H1 (cell line): Measurements from ENCODE around the gene TOGARAM1. TPM values are rescaled to one million over a fixed set of nuclear protein-coding genes. Genes with fewer than 3 reads are reported as not detected.

Experiments used
- CTCF ChIA-PET: fragments of 300-600 bp; sonication (Branson Sonifier 250); formaldehyde crosslinking; loops from one replicate; lab custom pipeline; 2021; ENCODE audit not compliant: partially characterized antibody; lab: Charles Lee
- POLR2A ChIA-PET: fragments of 300-600 bp; sonication (Branson Sonifier 250); formaldehyde crosslinking; loops from one replicate; lab custom pipeline; 2021; ENCODE audit warnings: inconsistent platforms; ENCODE audit not compliant: partially characterized antibody; lab: Charles Lee
- DNase-seq, 2 experiments: peaks; one replicate each; pipeline versions ENCODE4 v3.0.0 to v3.0.0-alpha.2; 2010 to 2022; ENCODE audit warnings: low spot score in 2 of 2, low read depth in 1 of 2, mixed read lengths in 1 of 2
- FAIRE-seq: peaks from 2 replicates; lab custom pipeline; 2011; peaks lifted over from hg19 to GRCh38; lab: Jason Lieb, UNC
- H2AFZ ChIP-seq: 2 replicates; pipeline ENCODE4 v1.8.1; 2012; ENCODE audit warnings: low read length, inconsistent platforms
- H2AK5ac ChIP-seq: 2 replicates; pipeline ENCODE4 v1.6.1; 2013; ENCODE audit warnings: low read depth, low read length
- H2BK120ac ChIP-seq: replicated peaks from 2 replicates; pipeline ENCODE3; 2013; ENCODE audit warnings: low read depth, low read length, inconsistent platforms
- H2BK12ac ChIP-seq: 2 replicates; pipeline ENCODE4 v1.6.1; 2013; ENCODE audit warnings: low read depth, low read length
- H2BK15ac ChIP-seq: 2 replicates; pipeline ENCODE4 v1.6.1; 2013; ENCODE audit warnings: low read length
- H2BK20ac ChIP-seq: 2 replicates; pipeline ENCODE4 v1.6.1; 2013; ENCODE audit warnings: low read length
- H2BK5ac ChIP-seq: 2 replicates; pipeline ENCODE4 v1.6.1; 2013; ENCODE audit warnings: low read depth, low read length
- H3K14ac ChIP-seq: 2 replicates; pipeline ENCODE4 v1.6.1; 2013; ENCODE audit warnings: inconsistent platforms; ENCODE audit not compliant: insufficient read length
- H3K18ac ChIP-seq: 2 replicates; pipeline ENCODE4 v1.6.1; 2013; ENCODE audit warnings: low read length; ENCODE audit errors: extremely low read depth
- H3K23ac ChIP-seq: 2 replicates; pipeline ENCODE4 v1.6.1; 2013; ENCODE audit warnings: inconsistent platforms; ENCODE audit not compliant: insufficient read length
- H3K23me2 ChIP-seq: 2 replicates; pipeline ENCODE4 v1.6.1; 2013; ENCODE audit warnings: low read depth, low read length
- H3K27ac ChIP-seq: 2 replicates; pipeline ENCODE4 v1.6.1; 2011; ENCODE audit warnings: low read depth, low read length, inconsistent platforms
- H3K27me3 ChIP-seq, 4 experiments: replicated peaks in 1 of 4; 1 replicate in 1 of 4; 2 replicates in 3 of 4; pipeline versions ENCODE4 v1.6.1 to v1.8.1; 2011 to 2013; ENCODE audit warnings: low read length in 3 of 4, mild to moderate bottlenecking in 3 of 4, inconsistent platforms in 2 of 4, mixed read lengths in 2 of 4, moderate library complexity in 1 of 4; ENCODE audit not compliant: control insufficient read depth in 3 of 4, insufficient read depth in 3 of 4; ENCODE audit errors: extremely low read depth in 1 of 4
- H3K36me3 ChIP-seq, 4 experiments: 2 replicates each; pipeline versions ENCODE4 v1.6.1 to v1.8.1; 2011 to 2013; ENCODE audit warnings: mild to moderate bottlenecking in 4 of 4, low read length in 3 of 4, moderate library complexity in 2 of 4, control low read depth in 1 of 4, inconsistent platforms in 1 of 4; ENCODE audit not compliant: insufficient read depth in 4 of 4, control insufficient read depth in 2 of 4
- H3K4ac ChIP-seq: replicated peaks from 2 replicates; pipeline ENCODE3; 2013; ENCODE audit warnings: low read length, low read depth, mixed read lengths, inconsistent platforms; ENCODE audit not compliant: insufficient read length
- H3K4me1 ChIP-seq, 4 experiments: replicated peaks in 1 of 4; 1 replicate in 1 of 4; 2 replicates in 3 of 4; pipeline versions ENCODE4 v1.6.1 to v1.8.1; 2011 to 2013; ENCODE audit warnings: low read length in 3 of 4, inconsistent platforms in 2 of 4, mixed read lengths in 1 of 4; ENCODE audit not compliant: insufficient read depth in 4 of 4, control insufficient read depth in 3 of 4
- H3K4me2 ChIP-seq, 2 experiments: 2 replicates each; pipeline versions ENCODE4 v1.6.1 to v1.8.1; 2011 to 2013; ENCODE audit warnings: low read depth in 2 of 2, low read length in 2 of 2, control low read depth in 1 of 2, inconsistent platforms in 1 of 2, mild to moderate bottlenecking in 1 of 2; ENCODE audit not compliant: insufficient read depth in 1 of 2
- H3K4me3 ChIP-seq, 4 experiments: fragments of 200-600, 300-600 bp in 1 of 4; sonication (generic), shearing (Covaris generic), sonication (Bioruptor Twin) in 1 of 4; 2 replicates each; pipeline versions ENCODE4 v1.5.1 to v1.8.1; 2011 to 2016; ENCODE audit warnings: low read length in 4 of 4, low read depth in 3 of 4, control low read depth in 2 of 4, inconsistent platforms in 2 of 4, mild to moderate bottlenecking in 2 of 4, mixed read lengths in 1 of 4, moderate library complexity in 1 of 4; ENCODE audit not compliant: insufficient read depth in 2 of 4; ENCODE audit errors: extremely low read depth in 1 of 4
- H3K56ac ChIP-seq: replicated peaks from 2 replicates; pipeline ENCODE3; 2013; ENCODE audit warnings: low read depth, mild to moderate bottlenecking, mixed read lengths, low read length, inconsistent platforms; ENCODE audit not compliant: insufficient read length
- H3K79me1 ChIP-seq: 2 replicates; pipeline ENCODE4 v1.6.1; 2013; ENCODE audit warnings: low read depth, low read length, control low read depth
- H3K79me2 ChIP-seq, 2 experiments: 2 replicates each; pipeline versions ENCODE4 v1.6.1 to v1.8.1; 2012 to 2013; ENCODE audit warnings: low read length in 2 of 2, mild to moderate bottlenecking in 2 of 2, inconsistent platforms in 1 of 2; ENCODE audit not compliant: insufficient read depth in 2 of 2, control insufficient read depth in 1 of 2
- H3K9ac ChIP-seq, 4 experiments: replicated peaks in 1 of 4; 1 replicate in 1 of 4; 2 replicates in 3 of 4; pipeline versions ENCODE4 v1.6.1 to v1.8.1; 2011 to 2013; ENCODE audit warnings: low read depth in 3 of 4, low read length in 3 of 4, control low read depth in 2 of 4, mild to moderate bottlenecking in 2 of 4, moderate library complexity in 2 of 4, inconsistent platforms in 1 of 4; ENCODE audit errors: extremely low read depth in 1 of 4
- H3K9me3 ChIP-seq, 2 experiments: 2 replicates each; pipeline versions ENCODE4 v1.6.1 to v1.8.1; 2012 to 2013; ENCODE audit warnings: mild to moderate bottlenecking in 2 of 2, moderate library complexity in 2 of 2, control low read depth in 1 of 2, inconsistent platforms in 1 of 2, low read depth in 1 of 2, low read length in 1 of 2, mixed read lengths in 1 of 2; ENCODE audit not compliant: insufficient read depth in 2 of 2
- H4K20me1 ChIP-seq, 2 experiments: replicated peaks in 1 of 2; 2 replicates each; pipeline versions ENCODE3 to v1.8.1; 2011 to 2013; ENCODE audit warnings: inconsistent platforms in 2 of 2, low read length in 2 of 2, mild to moderate bottlenecking in 1 of 2; ENCODE audit not compliant: insufficient read depth in 2 of 2, control insufficient read depth in 1 of 2
- H4K5ac ChIP-seq: 2 replicates; pipeline ENCODE4 v1.6.1; 2013; ENCODE audit warnings: low read length, low read depth, mixed read lengths, inconsistent platforms; ENCODE audit not compliant: insufficient read length
- H4K8ac ChIP-seq: 2 replicates; pipeline ENCODE4 v1.8.0; 2013; ENCODE audit warnings: mild to moderate bottlenecking, moderate library complexity, low read length, inconsistent platforms; ENCODE audit not compliant: insufficient read depth; ENCODE audit errors: extremely low read depth
- H4K91ac ChIP-seq: replicated peaks from 2 replicates; pipeline ENCODE3; 2013; ENCODE audit warnings: low read length, mixed read lengths, inconsistent platforms; ENCODE audit not compliant: insufficient read length
- BRCA1 ChIP-seq: IDR thresholded peaks from 2 replicates; pipeline ENCODE4 v1.6.1; 2012; ENCODE audit warnings: low read depth, low read length, improper control_type of control experiment
- CTCF ChIP-seq, 3 experiments: IDR thresholded peaks; 1 replicate in 2 of 3; 2 replicates in 1 of 3; pipeline versions ENCODE4 v1.5.1 to v1.6.1; 2011; ENCODE audit warnings: low read length in 3 of 3, mild to moderate bottlenecking in 3 of 3, inconsistent platforms in 2 of 3, low read depth in 1 of 3, moderate library complexity in 1 of 3; ENCODE audit not compliant: insufficient read depth in 1 of 3; ENCODE audit errors: control extremely low read depth in 1 of 3
- FOSL1 ChIP-seq: IDR thresholded peaks from 2 replicates; pipeline ENCODE4 v1.6.1; 2011; ENCODE audit warnings: mild to moderate bottlenecking, low read depth, low read length, moderate library complexity; ENCODE audit not compliant: insufficient read depth
- HDAC2 ChIP-seq, 2 experiments: fragments of 300-600 bp in 1 of 2; sonication (generic) in 1 of 2; IDR thresholded peaks; 2 replicates each; pipeline ENCODE4 v1.6.1; 2011 to 2012; ENCODE audit warnings: low read depth in 2 of 2, low read length in 2 of 2, mild to moderate bottlenecking in 2 of 2, moderate library complexity in 2 of 2, borderline replicate concordance in 1 of 2, inconsistent platforms in 1 of 2
- NANOG ChIP-seq: IDR thresholded peaks from 2 replicates; pipeline ENCODE4 v1.6.1; 2011; ENCODE audit warnings: low read length, low read depth, mild to moderate bottlenecking, inconsistent platforms; ENCODE audit not compliant: insufficient read depth, poor library complexity, severe bottlenecking
- SIX5 ChIP-seq: IDR thresholded peaks from 2 replicates; pipeline ENCODE4 v1.6.1; 2011; ENCODE audit warnings: mild to moderate bottlenecking, low read depth, low read length
- SP1 ChIP-seq: IDR thresholded peaks from 2 replicates; pipeline ENCODE4 v1.6.1; 2011; ENCODE audit warnings: low read depth, low read length
- SRF ChIP-seq: IDR thresholded peaks from 2 replicates; pipeline ENCODE4 v1.6.1; 2011; ENCODE audit warnings: mild to moderate bottlenecking, low read depth, low read length, moderate library complexity
- TEAD4 ChIP-seq: IDR thresholded peaks from 2 replicates; pipeline ENCODE4 v1.6.1; 2012; ENCODE audit warnings: low read depth, low read length, inconsistent platforms, mixed read lengths
- ZNF274 ChIP-seq: IDR thresholded peaks from 2 replicates; pipeline ENCODE4 v1.7.0; 2012; ENCODE audit warnings: low read length, borderline replicate concordance; ENCODE audit errors: extremely low read depth
- WGBS, 2 experiments: shearing (Covaris generic) in 1 of 2; methylation state at CpG; one replicate each; pipeline versions ENCODE4 v1.1.6 to v1.1.7; 2013 to 2015; ENCODE audit warnings: low lambda C conversion rate in 2 of 2, mixed read lengths in 2 of 2, inconsistent platforms in 1 of 2, low coverage in 1 of 2, missing lambda C conversion rate in 1 of 2; ENCODE audit not compliant: insufficient replicate concordance in 2 of 2, insufficient coverage in 1 of 2, insufficient read length in 1 of 2; ENCODE audit errors: extremely low coverage in 1 of 2, missing lambda C conversion rate in 1 of 2; 5-methylcytosine and 5-hydroxymethylcytosine counted together
- polyA plus RNA-seq, 7 experiments: library from polyadenylated mRNA; depleted of rRNA in 3 of 7; stranded (reverse) in 5 of 7; unstranded in 2 of 7; fragments of >200 nt in 5 of 7; fragments of 200-250 nt in 2 of 7; gene quantifications; 1 replicate in 5 of 7; 2 replicates in 1 of 7; 4 replicates in 1 of 7; pipeline versions ENCODE4 v1.2.1 to v1.2.3, GENCODE V29; 2011 to 2013; ENCODE audit warnings: missing spikeins in 2 of 7, mixed read lengths in 2 of 7
- total RNA-seq: library from RNA; stranded (reverse); fragmentation: NEBNext Ultra II Directional; extraction: Animal tissue kit (Norgen Biotek cat#: 25700); gene quantifications from 2 replicates; pipeline ENCODE4 v1.2.1, GENCODE V29; 2021
- TF ChIP-seq, protein P1 (sequence below): IDR thresholded peaks from 2 replicates; pipeline ENCODE4 v1.6.1; 2012; ENCODE audit warnings: inconsistent platforms

TOGARAM1 gene
- total and polyA plus RNA-seq, 2 of the 8 experiments (the other 6 are each of a cell fraction or from before 2014, with no cell fraction given) = 2.5 to 6.8 TPM

DNA sequence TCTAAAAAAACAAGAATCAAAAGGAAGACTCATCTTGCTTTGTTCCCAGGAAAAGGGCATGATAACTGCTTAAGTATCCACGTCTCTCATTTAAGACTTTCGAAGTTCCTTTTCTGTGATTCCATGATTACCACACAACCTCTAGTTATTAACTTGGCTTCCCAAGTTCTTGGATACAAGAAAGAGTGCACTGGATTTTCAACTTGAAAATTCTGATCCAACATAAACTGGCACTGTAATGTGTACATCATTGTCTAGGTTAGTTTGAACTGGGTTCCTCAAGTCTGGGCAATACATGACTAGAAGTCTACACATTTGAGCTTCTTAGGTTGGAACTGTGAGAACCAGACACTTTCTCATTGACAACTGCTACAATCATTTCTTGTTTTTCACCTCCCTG is 1.8 kb upstream of the TOGARAM1 start:
- no peak overlapping the region for H2BK120ac ChIP-seq
- FAIRE-seq (no peak), DNase-seq (no peak)
- peaks cover 0 to 6% (median 2%) of the 10 kb centered on the region in 4 experiments; a peak in 2 of 7 replicates for H3K4me1 ChIP-seq
- no peak overlapping the region for H3K4ac ChIP-seq
- no peak overlapping the region for H4K8ac ChIP-seq
- no peak overlapping the region for H3K27ac ChIP-seq
- H2AFZ ChIP-seq = no peak overlapping the region
- no peak overlapping the region for H2BK12ac ChIP-seq
- no peak overlapping the region for H3K18ac ChIP-seq
- peaks cover 0 to 11% of the 10 kb centered on the region in 2 experiments for H4K20me1 ChIP-seq
- 58% methylated on average over 2 of the region's 2 CpGs; no CpG with 5 or more reads in 1 of the 2 experiments for WGBS, 2 experiments
- no peak overlapping the region for H3K56ac ChIP-seq
- no peak overlapping the region for H2BK5ac ChIP-seq
- H3K4me3 ChIP-seq = peak overlapping the region; percentile 2 to 96 (median 56); a peak in 3 of 8 replicates
- no peak overlapping the region for H3K14ac ChIP-seq
- peak overlapping the region; percentile 73 to 92; a peak in 3 of 4 replicates for H3K4me2 ChIP-seq
- H3K23ac ChIP-seq = no peak overlapping the region
- no peak overlapping the region for H2AK5ac ChIP-seq
- peaks cover 8 to 86% of the 10 kb centered on the region in 2 experiments for H3K79me2 ChIP-seq
- no peaks in the 10 kb centered on the region for H3K9me3 ChIP-seq
- H4K91ac ChIP-seq = no peak overlapping the region
- H2BK15ac ChIP-seq = no peak overlapping the region
- ChIA-PET POLR2A (interaction anchor here (0.9 kb wide), 1 partner anchor 174 kb away, joined by 3 read pairs; the partner anchor contains the start of gene FKBP3), CTCF (interaction anchor here (1.3 kb wide), 1 partner anchor 46 kb away, joined by 5 read pairs; no protein-coding TSS in a partner anchor)
- H3K27me3 ChIP-seq = no peaks in the 10 kb centered on the region
- no peak overlapping the region for H4K5ac ChIP-seq
- no peaks in the 10 kb centered on the region for H3K36me3 ChIP-seq
- no peak overlapping the region for H2BK20ac ChIP-seq
- no peaks in the 10 kb centered on the region; the same call in none of the 2 replicates for H3K79me1 ChIP-seq
- H3K9ac ChIP-seq = peak overlapping the region in 1 of 4 experiments; percentile 8; a peak in 1 of 7 replicates
- peaks cover 13% of the 10 kb centered on the region for H3K23me2 ChIP-seq
- TF ChIP-seq CTCF (IDR thresholded peaks at IDR 0.05; ENCODE audit: control extremely low read depth in 1 of 3, insufficient read depth in 1 of 3, low read depth in 1 of 3, low read length in 3 of 3) = no peak
- no peak for TF ChIP-seq SRF
- TF ChIP-seq, protein P1, sequence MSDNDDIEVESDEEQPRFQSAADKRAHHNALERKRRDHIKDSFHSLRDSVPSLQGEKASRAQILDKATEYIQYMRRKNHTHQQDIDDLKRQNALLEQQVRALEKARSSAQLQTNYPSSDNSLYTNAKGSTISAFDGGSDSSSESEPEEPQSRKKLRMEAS = no peak
- TF ChIP-seq FOSL1 = no peak
- no peak for TF ChIP-seq TEAD4
- no peak for TF ChIP-seq NANOG
- no peak for TF ChIP-seq ZNF274
- TF ChIP-seq SP1 = no peak
- TF ChIP-seq SIX5 = no peak
- no peak for TF ChIP-seq HDAC2 (IDR thresholded peaks at IDR 0.05; ENCODE audit: borderline replicate concordance in 1 of 2, low read depth in 2 of 2, low read length in 2 of 2)
- TF ChIP-seq BRCA1 = no peak
